Smooth muscle cell of the brain vasculature (primary cell): ENCODE measurements around the gene PACS1.
A peak's percentile ranks its signal among the peaks of the same experiment; 100 is the strongest.

Experiments
- DNase-seq: peaks from one replicate; pipeline ENCODE4 v3.0.0-alpha.2; 2012; ENCODE audit warnings: low read depth, low spot score

PACS1 gene

DNA sequence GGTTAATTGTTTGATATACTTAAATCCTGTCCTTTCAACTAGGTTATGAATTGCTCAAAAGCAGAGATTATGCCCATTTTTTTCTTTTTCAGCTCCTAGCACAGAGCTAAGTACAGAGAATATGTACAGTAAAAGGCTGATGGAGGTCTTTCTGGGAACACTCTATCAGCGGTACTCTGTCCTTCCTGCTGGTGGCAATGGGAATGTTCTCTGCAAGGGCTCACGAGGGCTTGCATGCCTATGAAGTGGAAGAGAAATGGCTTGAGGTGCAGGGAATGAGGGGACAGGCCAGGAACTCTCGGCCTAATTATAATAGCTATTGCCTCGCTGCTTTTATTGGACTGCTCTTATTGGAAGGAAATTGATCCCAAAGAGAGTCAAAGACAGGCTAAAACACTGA lies 114.7 kb downstream of the PACS1 start:
- no peak for DNase-seq

DNA sequence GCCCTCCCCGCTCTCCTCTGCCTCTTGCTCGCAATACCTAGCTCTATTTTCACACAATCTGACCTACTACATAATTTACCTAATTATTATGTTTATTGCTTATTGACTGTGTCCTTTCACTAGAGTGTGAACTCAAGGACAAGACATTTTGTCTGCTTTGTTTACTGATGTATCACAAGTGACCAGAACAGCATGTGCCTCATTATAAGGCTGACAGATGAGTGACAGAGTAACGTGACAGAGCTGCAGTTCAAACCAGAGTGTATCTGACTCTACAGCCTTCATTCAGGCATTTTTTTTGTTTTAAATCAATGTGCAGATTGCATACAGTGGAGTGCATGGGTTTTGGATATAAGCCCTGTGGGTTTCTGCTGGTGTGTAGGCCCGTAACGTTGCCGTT lies 116.4 kb downstream of the PACS1 start:
- DNase-seq = no peak

- DNase-seq = no peak
These were observed 117.4 kb downstream of the PACS1 start for GRCh38 chr11:66187453-66187852.

GRCh38 chr11:66188580-66188979 lies 118.5 kb downstream of the PACS1 start:
- DNase-seq = no peak

DNA sequence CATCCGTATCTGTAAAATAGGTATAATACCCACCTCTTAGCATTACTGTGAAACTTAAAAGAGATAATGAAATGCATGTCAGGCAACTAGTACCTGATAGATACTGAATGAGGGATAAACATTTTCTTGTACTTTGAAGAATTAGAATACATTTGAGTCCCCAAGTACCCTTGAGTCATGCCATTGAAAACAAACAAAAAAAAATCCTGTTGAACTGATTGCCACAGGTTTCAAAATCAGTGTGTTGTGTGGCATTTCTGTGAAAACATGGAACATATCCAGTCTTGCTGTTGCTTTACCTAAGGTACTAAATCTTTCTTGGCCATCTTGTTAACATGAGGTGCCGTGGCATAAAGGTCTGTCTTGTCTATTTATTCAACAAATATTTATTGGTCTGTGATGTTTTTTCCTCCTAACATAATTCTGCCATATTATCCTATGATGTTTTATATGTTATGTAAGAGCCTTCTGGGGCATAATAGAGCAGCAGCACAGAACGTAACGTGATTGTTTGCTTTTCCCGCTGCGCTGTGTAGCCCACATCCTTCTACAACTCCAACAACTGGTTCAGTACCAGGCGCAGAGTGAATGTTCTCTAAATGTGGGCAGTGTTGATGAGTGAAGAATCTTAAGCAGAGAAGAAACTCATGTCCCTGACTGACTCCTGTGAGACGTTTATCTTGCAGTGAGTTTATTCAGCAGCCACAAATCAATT lies 119.1 kb downstream of the PACS1 start:
- no peak for DNase-seq

DNA sequence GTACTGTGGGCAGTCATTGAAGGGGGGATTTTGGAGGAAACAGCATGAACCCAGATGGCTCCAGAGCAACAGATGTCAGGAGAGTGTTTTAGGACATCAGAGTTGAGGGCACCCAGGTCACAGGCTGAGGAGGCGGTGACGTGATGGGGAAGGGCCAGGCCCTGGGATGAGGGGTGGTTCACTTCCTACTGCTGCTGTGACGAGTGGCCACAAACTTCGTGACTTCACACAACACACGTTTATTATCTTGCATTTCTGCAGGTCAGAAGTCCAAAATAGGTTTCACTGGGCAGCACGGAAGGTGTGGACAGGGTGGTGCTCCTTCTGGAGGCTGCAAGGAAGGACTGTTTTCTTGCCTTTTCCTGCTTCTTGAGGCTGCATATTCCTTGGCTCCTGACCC lies 120.7 kb downstream of the PACS1 start:
- DNase-seq = no peak

DNA sequence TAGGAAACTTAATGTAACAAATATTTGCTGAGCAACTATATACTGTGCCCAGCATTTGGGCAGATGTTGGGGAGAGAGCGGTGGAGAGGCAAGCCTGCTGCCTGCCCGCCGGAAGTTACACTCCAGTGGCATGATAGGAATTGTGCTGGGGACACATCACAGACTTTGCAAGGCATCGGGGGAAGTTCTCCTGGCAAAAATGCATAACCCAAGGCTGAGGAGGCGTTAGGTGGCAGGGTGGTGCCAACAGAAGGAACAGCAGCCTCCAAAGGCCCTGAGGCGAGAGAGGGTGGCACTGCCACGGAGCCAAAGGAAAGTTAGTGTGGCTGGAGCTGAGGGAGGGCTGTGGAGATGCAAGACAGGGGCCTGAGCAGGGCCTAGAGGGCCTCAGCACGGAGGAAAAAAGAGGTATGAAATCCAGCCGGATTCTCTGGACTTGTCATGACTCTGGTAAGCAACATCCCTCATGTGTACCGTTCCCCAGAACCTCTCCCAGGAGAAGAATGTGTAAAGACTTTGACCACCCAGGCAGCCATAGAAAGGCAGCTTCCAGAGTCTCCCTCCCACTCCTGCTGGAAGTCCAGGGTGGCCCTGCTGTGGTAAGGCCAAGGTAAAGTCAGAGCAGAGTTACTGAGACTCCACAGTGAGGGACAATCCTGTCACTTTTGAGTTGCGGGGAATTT lies 122.2 kb downstream of the PACS1 start:
- DNase-seq = no peak

GRCh38 chr11:66194391-66194790 lies 124.3 kb downstream of the PACS1 start:
- no peak for DNase-seq

DNA sequence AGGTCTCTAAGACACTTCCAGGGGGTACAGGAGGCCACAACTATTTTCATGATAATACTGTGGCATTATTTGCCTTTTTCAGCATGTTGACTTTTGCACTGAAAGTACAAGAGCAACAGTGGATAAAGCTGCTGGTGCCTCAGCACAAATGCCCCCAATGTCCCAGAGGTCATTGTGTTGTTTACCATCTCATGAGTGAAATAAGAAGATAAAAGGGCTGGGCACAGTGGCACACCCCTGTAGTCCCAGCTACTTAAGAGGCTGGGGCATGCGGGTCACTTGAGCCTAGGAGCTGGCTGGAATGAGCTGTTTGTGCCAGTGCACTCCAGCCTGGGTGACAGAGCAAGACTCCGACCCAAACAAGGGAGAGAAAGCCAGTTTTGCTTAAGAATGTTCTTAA lies 125.8 kb downstream of the PACS1 start:
- DNase-seq = no peak

DNA sequence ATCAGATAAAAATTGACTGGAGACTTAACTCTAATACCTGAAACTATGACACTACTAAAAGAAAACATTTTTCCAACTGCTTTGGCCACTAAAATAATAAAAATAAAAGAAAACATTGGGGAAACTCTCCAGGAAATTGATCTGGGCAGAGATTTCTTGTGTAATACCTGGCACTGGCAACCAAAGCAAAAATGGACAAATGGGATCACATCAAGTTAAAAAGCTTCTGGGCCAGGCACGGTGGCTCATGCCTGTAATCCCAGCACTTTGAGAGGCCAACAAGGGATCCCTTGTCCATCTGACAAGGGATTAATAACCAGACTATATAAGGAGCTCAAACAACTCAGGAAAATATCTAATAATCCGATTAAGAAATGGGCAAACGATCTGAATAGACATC lies 133.8 kb downstream of the PACS1 start:
- DNase-seq = no peak

GRCh38 chr11:66204412-66204811 lies 134.3 kb downstream of the PACS1 start:
- no peak for DNase-seq

DNA sequence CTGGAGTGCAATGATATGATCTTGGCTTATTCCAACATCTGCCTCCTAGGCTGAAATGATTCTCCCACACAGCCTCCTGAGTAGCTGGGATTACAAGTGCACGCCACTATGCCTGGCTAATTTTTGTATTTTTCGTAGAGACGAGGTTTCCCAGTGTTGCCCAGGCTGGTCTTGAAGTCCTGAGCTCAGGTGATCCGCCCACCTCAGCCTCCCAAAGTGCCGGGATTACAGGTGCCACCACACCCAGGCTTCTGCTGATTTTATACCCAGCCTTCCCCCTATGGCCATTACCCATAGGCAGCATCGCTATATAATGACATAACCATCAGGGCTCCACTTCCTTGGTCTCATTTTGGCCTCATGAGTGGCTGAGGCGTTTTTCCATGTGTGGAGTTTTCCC lies 137.7 kb downstream of the PACS1 start:
- DNase-seq = no peak

GRCh38 chr11:66211100-66211499 lies 141.0 kb downstream of the PACS1 start:
- no peak for DNase-seq

- DNase-seq = no peak
These were observed 146.8 kb downstream of the PACS1 start for GRCh38 chr11:66216911-66217310.

DNA sequence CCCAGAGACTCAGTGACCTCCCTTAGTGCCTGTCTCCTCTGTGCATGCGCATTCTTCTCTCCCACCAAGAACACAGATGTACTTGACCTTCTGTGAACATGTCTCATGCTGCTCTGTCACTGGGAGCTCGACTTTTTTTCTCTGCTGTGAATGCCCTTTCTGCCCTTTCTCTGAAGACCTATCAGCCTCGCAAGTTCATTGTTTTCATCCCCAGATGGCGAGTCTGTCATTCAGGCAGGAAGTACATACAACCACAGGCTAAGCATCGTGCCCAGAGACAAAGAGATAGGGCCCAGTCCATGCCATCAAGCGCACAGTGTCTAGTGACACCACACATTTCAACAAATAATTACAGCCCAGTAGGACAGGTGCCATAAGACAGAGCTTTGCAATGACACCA lies 148.0 kb downstream of the PACS1 start:
- no peak for DNase-seq

DNA sequence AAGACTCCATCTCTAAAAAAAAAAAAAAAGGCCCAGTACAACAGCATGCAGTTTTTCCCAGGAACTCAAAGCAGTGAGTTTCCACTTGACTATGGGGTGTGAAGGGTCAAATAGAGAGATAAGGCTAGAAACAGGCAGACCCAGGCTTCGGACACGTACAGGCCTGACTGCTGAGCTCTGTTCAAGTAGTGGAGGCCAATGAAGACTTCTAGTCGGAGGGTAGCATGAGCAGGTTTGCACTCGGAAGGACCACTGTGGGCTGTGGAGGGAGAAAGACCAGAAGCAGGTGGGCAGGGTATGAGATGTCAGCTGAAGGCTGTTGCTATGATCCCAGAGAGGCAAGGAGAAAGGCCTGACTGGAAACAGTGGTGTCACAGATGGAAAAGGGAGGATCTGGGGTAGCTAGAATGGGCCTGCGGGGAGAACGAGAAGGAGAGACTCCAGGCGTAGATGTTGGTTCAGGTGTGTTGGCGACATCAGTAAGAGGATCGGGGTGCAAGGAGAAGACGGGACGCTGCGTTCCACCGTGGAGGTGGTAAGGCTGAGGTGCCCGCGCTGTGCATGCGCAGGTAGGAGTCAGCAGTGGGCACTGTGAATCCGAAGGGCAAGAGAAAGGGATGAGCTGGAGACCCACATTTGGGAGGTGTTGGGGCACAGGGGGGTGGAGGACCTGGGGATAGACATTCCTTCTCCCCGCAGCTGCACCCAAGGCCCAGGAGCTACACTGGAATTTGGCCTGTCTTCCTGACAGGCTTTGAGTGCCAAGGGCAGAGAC lies 149.0 kb downstream of the PACS1 start:
- DNase-seq = no peak

DNA sequence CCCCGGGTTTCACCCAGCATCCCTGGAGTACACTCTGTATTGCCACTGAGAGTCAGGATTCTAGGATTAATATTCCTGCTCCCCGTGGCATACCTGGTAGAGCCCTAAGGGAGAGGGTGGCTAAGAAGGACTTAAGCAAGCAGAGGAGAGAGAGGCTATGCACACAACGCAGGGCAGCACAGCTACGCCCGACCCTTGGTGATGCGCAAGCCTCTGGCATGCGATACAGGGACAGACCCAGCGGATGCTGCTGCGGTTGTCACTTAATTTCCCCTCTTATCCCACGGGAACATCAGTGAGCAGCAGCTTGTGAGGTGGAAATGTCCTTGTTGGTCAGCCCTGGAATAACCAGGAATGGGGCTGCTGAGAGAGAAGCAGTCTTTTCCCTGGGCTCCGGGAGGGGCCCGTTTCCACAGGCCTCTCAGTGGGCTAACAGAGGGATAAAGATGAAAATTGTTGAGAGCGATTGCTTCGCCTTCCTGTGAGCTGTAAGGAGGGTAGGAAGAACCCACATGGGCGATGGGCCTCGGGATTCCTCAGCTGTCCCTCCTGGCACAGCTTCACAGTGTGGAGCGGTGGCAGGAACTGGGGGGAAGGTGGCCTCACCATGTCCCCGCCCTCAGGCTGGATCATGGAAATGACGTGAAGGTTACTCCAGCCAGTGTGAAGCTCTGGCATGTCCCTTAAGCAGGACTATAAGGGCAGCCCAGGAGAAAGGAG lies 149.9 kb downstream of the PACS1 start:
- DNase-seq = no peak

DNA sequence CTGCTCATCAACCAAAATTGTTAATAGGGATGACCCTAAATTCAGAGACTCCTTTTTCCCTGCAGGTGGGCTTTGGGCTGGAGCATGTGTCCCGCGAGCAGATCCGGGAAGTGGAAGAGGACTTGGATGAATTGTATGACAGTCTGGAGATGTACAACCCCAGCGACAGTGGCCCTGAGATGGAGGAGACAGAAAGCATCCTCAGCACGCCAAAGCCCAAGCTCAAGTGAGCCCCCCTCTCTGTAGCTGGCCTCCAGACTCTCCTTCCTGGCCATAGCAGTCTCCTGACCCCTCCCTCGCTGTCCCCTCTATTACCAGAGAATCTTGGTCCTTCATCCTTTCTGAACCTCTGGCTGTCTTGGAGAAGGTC lies 150.5 kb downstream of the PACS1 start:
- no peak for DNase-seq

- DNase-seq = no peak
These were observed 150.9 kb downstream of the PACS1 start for GRCh38 chr11:66221012-66221411.

DNA sequence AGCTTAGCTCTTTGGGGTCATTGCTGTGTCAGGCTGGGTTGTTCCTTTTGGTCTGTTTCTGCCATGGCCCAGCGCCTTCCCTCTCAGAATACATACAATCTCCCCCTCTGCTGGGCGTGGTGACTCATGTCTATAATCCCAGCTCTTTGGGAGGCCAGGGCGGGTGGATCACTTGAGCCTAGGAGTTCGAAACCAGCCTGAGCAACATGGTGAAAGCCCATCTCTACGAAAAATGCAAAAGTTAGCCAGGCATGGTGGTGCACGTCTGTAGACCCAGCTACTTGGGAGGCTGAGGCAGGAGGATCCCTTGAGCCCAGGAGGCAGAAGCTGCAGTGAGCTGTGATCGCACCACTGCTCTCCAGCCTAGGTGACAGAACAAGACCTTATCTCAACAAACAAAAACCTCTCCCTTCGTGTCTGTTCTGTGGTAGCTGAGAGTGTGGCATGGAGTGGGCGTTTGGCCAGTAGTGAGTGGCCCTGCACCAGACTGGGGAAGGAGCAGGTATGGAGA lies 151.7 kb downstream of the PACS1 start:
- no peak for DNase-seq

DNA sequence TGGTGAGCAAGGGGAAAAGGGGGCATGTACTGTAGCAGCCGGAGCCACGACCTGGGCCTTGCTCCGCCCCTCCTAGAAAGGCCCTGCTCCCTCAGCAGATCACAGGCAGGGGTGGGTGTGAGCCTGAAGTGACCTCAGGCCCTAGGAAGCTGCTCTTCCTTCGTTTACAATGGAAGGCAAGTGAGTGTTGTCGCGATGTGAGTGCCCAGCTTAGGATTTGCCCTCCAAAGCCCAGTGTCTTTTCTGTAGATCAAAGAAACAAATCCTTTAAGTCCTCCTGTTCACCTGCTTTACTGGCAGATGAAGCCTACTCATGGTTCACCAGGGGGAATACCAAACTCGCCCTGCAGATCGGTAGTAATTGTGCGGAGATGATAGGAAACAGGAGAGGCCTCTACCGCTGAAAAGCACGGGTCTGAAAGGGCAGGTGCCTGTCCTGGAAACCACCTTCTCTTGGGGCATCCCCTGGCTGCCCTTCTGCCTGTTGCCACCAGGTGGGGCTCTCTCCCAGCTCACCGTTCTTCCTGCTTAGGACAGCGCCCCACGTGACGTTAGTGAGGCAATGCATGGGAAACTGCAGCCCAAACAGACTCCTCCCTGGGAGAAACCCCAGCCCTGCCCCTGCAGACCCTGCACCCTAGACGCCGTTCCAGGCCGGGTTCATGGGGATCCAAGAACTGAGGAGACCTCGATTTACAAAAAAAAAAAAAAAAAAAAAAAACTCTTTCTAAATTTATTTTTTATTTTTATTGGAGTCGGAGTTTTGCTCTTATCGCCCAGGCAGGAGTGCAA lies 152.5 kb downstream of the PACS1 start:
- DNase-seq = peak; percentile 80
